Astrocyte of the cerebellum (primary cell): ENCODE data around the gene BTG2.

ENCODE experiments used
- DNase-seq: peaks from one replicate; pipeline ENCODE4 v3.0.0-alpha.2; 2011; ENCODE audit warnings: low read depth
- H3K4me3 ChIP-seq: 2 replicates; pipeline ENCODE4 v1.5.1; 2011; ENCODE audit warnings: mild to moderate bottlenecking, low read depth, low read length, moderate library complexity
- in situ Hi-C: cut with HindIII; loops from 2 replicates; pipeline ENCODE4 v1.10.0; 2017; ENCODE audit warnings: low sequenced_read_pairs
- TF ChIP-seq, protein P1 (sequence below): IDR thresholded peaks from 2 replicates; pipeline ENCODE4 v1.5.1; 2012; ENCODE audit warnings: low read length, low read depth, moderate library complexity, mild to moderate bottlenecking; ENCODE audit errors: missing control alignments

BTG2 gene

GRCh38 chr1:203272633-203273205 lies 32.6 kb upstream of the BTG2 start:
- H3K4me3 ChIP-seq = no peak overlapping the region
- no peak for DNase-seq
- in situ Hi-C loops = no loop called here
- TF ChIP-seq, protein P1, sequence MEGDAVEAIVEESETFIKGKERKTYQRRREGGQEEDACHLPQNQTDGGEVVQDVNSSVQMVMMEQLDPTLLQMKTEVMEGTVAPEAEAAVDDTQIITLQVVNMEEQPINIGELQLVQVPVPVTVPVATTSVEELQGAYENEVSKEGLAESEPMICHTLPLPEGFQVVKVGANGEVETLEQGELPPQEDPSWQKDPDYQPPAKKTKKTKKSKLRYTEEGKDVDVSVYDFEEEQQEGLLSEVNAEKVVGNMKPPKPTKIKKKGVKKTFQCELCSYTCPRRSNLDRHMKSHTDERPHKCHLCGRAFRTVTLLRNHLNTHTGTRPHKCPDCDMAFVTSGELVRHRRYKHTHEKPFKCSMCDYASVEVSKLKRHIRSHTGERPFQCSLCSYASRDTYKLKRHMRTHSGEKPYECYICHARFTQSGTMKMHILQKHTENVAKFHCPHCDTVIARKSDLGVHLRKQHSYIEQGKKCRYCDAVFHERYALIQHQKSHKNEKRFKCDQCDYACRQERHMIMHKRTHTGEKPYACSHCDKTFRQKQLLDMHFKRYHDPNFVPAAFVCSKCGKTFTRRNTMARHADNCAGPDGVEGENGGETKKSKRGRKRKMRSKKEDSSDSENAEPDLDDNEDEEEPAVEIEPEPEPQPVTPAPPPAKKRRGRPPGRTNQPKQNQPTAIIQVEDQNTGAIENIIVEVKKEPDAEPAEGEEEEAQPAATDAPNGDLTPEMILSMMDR = no peak

- DNase-seq = peak; percentile 43
- in situ Hi-C loops = no loop called here
- TF ChIP-seq, protein P1 = peak; percentile 97
- no peak overlapping the region for H3K4me3 ChIP-seq
These were observed 32.0 kb upstream of the BTG2 start for GRCh38 chr1:203273206-203273868.

- no peak overlapping the region for H3K4me3 ChIP-seq
- DNase-seq = no peak
- in situ Hi-C loops = no loop called here
- TF ChIP-seq, protein P1 = no peak
These were observed 31.3 kb upstream of the BTG2 start for GRCh38 chr1:203273869-203274602.

GRCh38 chr1:203274603-203275381 lies 30.5 kb upstream of the BTG2 start:
- no peak overlapping the region for H3K4me3 ChIP-seq
- TF ChIP-seq, protein P1 = no peak
- no peak for DNase-seq
- in situ Hi-C loops = no loop called here

- in situ Hi-C loops = no loop called here
- no peak for DNase-seq
- TF ChIP-seq, protein P1 = no peak
- H3K4me3 ChIP-seq = no peak overlapping the region
These were observed 29.6 kb upstream of the BTG2 start for GRCh38 chr1:203275656-203276272.

GRCh38 chr1:203276408-203276807 lies 28.9 kb upstream of the BTG2 start:
- no peak overlapping the region for H3K4me3 ChIP-seq
- in situ Hi-C loops = no loop called here
- DNase-seq = no peak
- TF ChIP-seq, protein P1 = no peak
